H1 (cell line): ENCODE data around the gene TGFBRAP1. TPM values are rescaled to one million over a fixed set of nuclear protein-coding genes. Genes with fewer than 3 reads are reported as not detected.

ENCODE experiments used
- CTCF ChIA-PET: fragments of 300-600 bp; sonication (Branson Sonifier 250); formaldehyde crosslinking; loops from one replicate; lab custom pipeline; 2021; ENCODE audit not compliant: partially characterized antibody; lab: Charles Lee
- POLR2A ChIA-PET: fragments of 300-600 bp; sonication (Branson Sonifier 250); formaldehyde crosslinking; loops from one replicate; lab custom pipeline; 2021; ENCODE audit warnings: inconsistent platforms; ENCODE audit not compliant: partially characterized antibody; lab: Charles Lee
- DNase-seq, 2 experiments: peaks; one replicate each; pipeline versions ENCODE4 v3.0.0 to v3.0.0-alpha.2; 2010 to 2022; ENCODE audit warnings: low spot score in 2 of 2, low read depth in 1 of 2, mixed read lengths in 1 of 2
- FAIRE-seq: peaks from 2 replicates; lab custom pipeline; 2011; peaks lifted over from hg19 to GRCh38; lab: Jason Lieb, UNC
- H2AFZ ChIP-seq: 2 replicates; pipeline ENCODE4 v1.8.1; 2012; ENCODE audit warnings: low read length, inconsistent platforms
- H2AK5ac ChIP-seq: 2 replicates; pipeline ENCODE4 v1.6.1; 2013; ENCODE audit warnings: low read depth, low read length
- H2BK120ac ChIP-seq: replicated peaks from 2 replicates; pipeline ENCODE3; 2013; ENCODE audit warnings: low read depth, low read length, inconsistent platforms
- H2BK12ac ChIP-seq: 2 replicates; pipeline ENCODE4 v1.6.1; 2013; ENCODE audit warnings: low read depth, low read length
- H2BK15ac ChIP-seq: 2 replicates; pipeline ENCODE4 v1.6.1; 2013; ENCODE audit warnings: low read length
- H2BK20ac ChIP-seq: 2 replicates; pipeline ENCODE4 v1.6.1; 2013; ENCODE audit warnings: low read length
- H2BK5ac ChIP-seq: 2 replicates; pipeline ENCODE4 v1.6.1; 2013; ENCODE audit warnings: low read depth, low read length
- H3K14ac ChIP-seq: 2 replicates; pipeline ENCODE4 v1.6.1; 2013; ENCODE audit warnings: inconsistent platforms; ENCODE audit not compliant: insufficient read length
- H3K18ac ChIP-seq: 2 replicates; pipeline ENCODE4 v1.6.1; 2013; ENCODE audit warnings: low read length; ENCODE audit errors: extremely low read depth
- H3K23ac ChIP-seq: 2 replicates; pipeline ENCODE4 v1.6.1; 2013; ENCODE audit warnings: inconsistent platforms; ENCODE audit not compliant: insufficient read length
- H3K23me2 ChIP-seq: 2 replicates; pipeline ENCODE4 v1.6.1; 2013; ENCODE audit warnings: low read depth, low read length
- H3K27ac ChIP-seq: 2 replicates; pipeline ENCODE4 v1.6.1; 2011; ENCODE audit warnings: low read depth, low read length, inconsistent platforms
- H3K27me3 ChIP-seq, 4 experiments: replicated peaks in 1 of 4; 1 replicate in 1 of 4; 2 replicates in 3 of 4; pipeline versions ENCODE4 v1.6.1 to v1.8.1; 2011 to 2013; ENCODE audit warnings: low read length in 3 of 4, mild to moderate bottlenecking in 3 of 4, inconsistent platforms in 2 of 4, mixed read lengths in 2 of 4, moderate library complexity in 1 of 4; ENCODE audit not compliant: control insufficient read depth in 3 of 4, insufficient read depth in 3 of 4; ENCODE audit errors: extremely low read depth in 1 of 4
- H3K36me3 ChIP-seq, 4 experiments: 2 replicates each; pipeline versions ENCODE4 v1.6.1 to v1.8.1; 2011 to 2013; ENCODE audit warnings: mild to moderate bottlenecking in 4 of 4, low read length in 3 of 4, moderate library complexity in 2 of 4, control low read depth in 1 of 4, inconsistent platforms in 1 of 4; ENCODE audit not compliant: insufficient read depth in 4 of 4, control insufficient read depth in 2 of 4
- H3K4ac ChIP-seq: replicated peaks from 2 replicates; pipeline ENCODE3; 2013; ENCODE audit warnings: low read length, low read depth, mixed read lengths, inconsistent platforms; ENCODE audit not compliant: insufficient read length
- H3K4me1 ChIP-seq, 4 experiments: replicated peaks in 1 of 4; 1 replicate in 1 of 4; 2 replicates in 3 of 4; pipeline versions ENCODE4 v1.6.1 to v1.8.1; 2011 to 2013; ENCODE audit warnings: low read length in 3 of 4, inconsistent platforms in 2 of 4, mixed read lengths in 1 of 4; ENCODE audit not compliant: insufficient read depth in 4 of 4, control insufficient read depth in 3 of 4
- H3K4me2 ChIP-seq, 2 experiments: 2 replicates each; pipeline versions ENCODE4 v1.6.1 to v1.8.1; 2011 to 2013; ENCODE audit warnings: low read depth in 2 of 2, low read length in 2 of 2, control low read depth in 1 of 2, inconsistent platforms in 1 of 2, mild to moderate bottlenecking in 1 of 2; ENCODE audit not compliant: insufficient read depth in 1 of 2
- H3K4me3 ChIP-seq, 4 experiments: fragments of 200-600, 300-600 bp in 1 of 4; sonication (generic), shearing (Covaris generic), sonication (Bioruptor Twin) in 1 of 4; 2 replicates each; pipeline versions ENCODE4 v1.5.1 to v1.8.1; 2011 to 2016; ENCODE audit warnings: low read length in 4 of 4, low read depth in 3 of 4, control low read depth in 2 of 4, inconsistent platforms in 2 of 4, mild to moderate bottlenecking in 2 of 4, mixed read lengths in 1 of 4, moderate library complexity in 1 of 4; ENCODE audit not compliant: insufficient read depth in 2 of 4; ENCODE audit errors: extremely low read depth in 1 of 4
- H3K56ac ChIP-seq: replicated peaks from 2 replicates; pipeline ENCODE3; 2013; ENCODE audit warnings: low read depth, mild to moderate bottlenecking, mixed read lengths, low read length, inconsistent platforms; ENCODE audit not compliant: insufficient read length
- H3K79me1 ChIP-seq: 2 replicates; pipeline ENCODE4 v1.6.1; 2013; ENCODE audit warnings: low read depth, low read length, control low read depth
- H3K79me2 ChIP-seq, 2 experiments: 2 replicates each; pipeline versions ENCODE4 v1.6.1 to v1.8.1; 2012 to 2013; ENCODE audit warnings: low read length in 2 of 2, mild to moderate bottlenecking in 2 of 2, inconsistent platforms in 1 of 2; ENCODE audit not compliant: insufficient read depth in 2 of 2, control insufficient read depth in 1 of 2
- H3K9ac ChIP-seq, 4 experiments: replicated peaks in 1 of 4; 1 replicate in 1 of 4; 2 replicates in 3 of 4; pipeline versions ENCODE4 v1.6.1 to v1.8.1; 2011 to 2013; ENCODE audit warnings: low read depth in 3 of 4, low read length in 3 of 4, control low read depth in 2 of 4, mild to moderate bottlenecking in 2 of 4, moderate library complexity in 2 of 4, inconsistent platforms in 1 of 4; ENCODE audit errors: extremely low read depth in 1 of 4
- H3K9me3 ChIP-seq, 2 experiments: 2 replicates each; pipeline versions ENCODE4 v1.6.1 to v1.8.1; 2012 to 2013; ENCODE audit warnings: mild to moderate bottlenecking in 2 of 2, moderate library complexity in 2 of 2, control low read depth in 1 of 2, inconsistent platforms in 1 of 2, low read depth in 1 of 2, low read length in 1 of 2, mixed read lengths in 1 of 2; ENCODE audit not compliant: insufficient read depth in 2 of 2
- H4K20me1 ChIP-seq, 2 experiments: replicated peaks in 1 of 2; 2 replicates each; pipeline versions ENCODE3 to v1.8.1; 2011 to 2013; ENCODE audit warnings: inconsistent platforms in 2 of 2, low read length in 2 of 2, mild to moderate bottlenecking in 1 of 2; ENCODE audit not compliant: insufficient read depth in 2 of 2, control insufficient read depth in 1 of 2
- H4K5ac ChIP-seq: 2 replicates; pipeline ENCODE4 v1.6.1; 2013; ENCODE audit warnings: low read length, low read depth, mixed read lengths, inconsistent platforms; ENCODE audit not compliant: insufficient read length
- H4K8ac ChIP-seq: 2 replicates; pipeline ENCODE4 v1.8.0; 2013; ENCODE audit warnings: mild to moderate bottlenecking, moderate library complexity, low read length, inconsistent platforms; ENCODE audit not compliant: insufficient read depth; ENCODE audit errors: extremely low read depth
- H4K91ac ChIP-seq: replicated peaks from 2 replicates; pipeline ENCODE3; 2013; ENCODE audit warnings: low read length, mixed read lengths, inconsistent platforms; ENCODE audit not compliant: insufficient read length
- MAX ChIP-seq: IDR thresholded peaks from 2 replicates; pipeline ENCODE4 v1.6.1; 2012; ENCODE audit warnings: inconsistent platforms
- POLR2A ChIP-seq, 2 experiments: IDR thresholded peaks; 1 replicate in 1 of 2; 2 replicates in 1 of 2; pipeline ENCODE4 v1.6.1; 2011; ENCODE audit warnings: low read depth in 2 of 2, low read length in 2 of 2, mild to moderate bottlenecking in 2 of 2; ENCODE audit errors: control extremely low read depth in 1 of 2
- TBP ChIP-seq: IDR thresholded peaks from 2 replicates; pipeline ENCODE4 v1.6.1; 2011; ENCODE audit warnings: low read depth, low read length, improper control_type of control experiment
- WGBS, 2 experiments: shearing (Covaris generic) in 1 of 2; methylation state at CpG; one replicate each; pipeline versions ENCODE4 v1.1.6 to v1.1.7; 2013 to 2015; ENCODE audit warnings: low lambda C conversion rate in 2 of 2, mixed read lengths in 2 of 2, inconsistent platforms in 1 of 2, low coverage in 1 of 2, missing lambda C conversion rate in 1 of 2; ENCODE audit not compliant: insufficient replicate concordance in 2 of 2, insufficient coverage in 1 of 2, insufficient read length in 1 of 2; ENCODE audit errors: extremely low coverage in 1 of 2, missing lambda C conversion rate in 1 of 2; 5-methylcytosine and 5-hydroxymethylcytosine counted together
- polyA plus RNA-seq, 7 experiments: library from polyadenylated mRNA; depleted of rRNA in 3 of 7; stranded (reverse) in 5 of 7; unstranded in 2 of 7; fragments of >200 nt in 5 of 7; fragments of 200-250 nt in 2 of 7; gene quantifications; 1 replicate in 5 of 7; 2 replicates in 1 of 7; 4 replicates in 1 of 7; pipeline versions ENCODE4 v1.2.1 to v1.2.3, GENCODE V29; 2011 to 2013; ENCODE audit warnings: missing spikeins in 2 of 7, mixed read lengths in 2 of 7
- total RNA-seq: library from RNA; stranded (reverse); fragmentation: NEBNext Ultra II Directional; extraction: Animal tissue kit (Norgen Biotek cat#: 25700); gene quantifications from 2 replicates; pipeline ENCODE4 v1.2.1, GENCODE V29; 2021

Gene TGFBRAP1
- total and polyA plus RNA-seq, 2 of the 8 experiments (the other 6 are each of a cell fraction or from before 2014, with no cell fraction given), result 11.2 to 20.2 TPM

- Histone ChIP-seq H2BK12ac (no peak overlapping the region), H3K4ac (no peak overlapping the region), H3K4me2 (no peak overlapping the region), H3K23me2 (no peaks in the 10 kb centered on the region), H2BK5ac (no peak overlapping the region), H3K79me2 (no peaks in the 10 kb centered on the region), H3K14ac (no peak overlapping the region), H3K79me1 (peaks cover 2% of the 10 kb centered on the region; the same call in 1 of the 2 replicates), H3K56ac (no peak overlapping the region), H3K9me3 (no peaks in the 10 kb centered on the region), H4K8ac (no peak overlapping the region), H2BK120ac (no peak overlapping the region), H3K4me3 (no peak overlapping the region), H2BK15ac (no peak overlapping the region), H3K27me3 (no peaks in the 10 kb centered on the region), H4K91ac (no peak overlapping the region), H3K4me1 (no peaks in the 10 kb centered on the region), H4K5ac (no peak overlapping the region), H2AFZ (no peak overlapping the region), H3K23ac (no peak overlapping the region), H3K18ac (no peak overlapping the region), H3K9ac (no peak overlapping the region), H4K20me1 (peaks cover 0 to 4% of the 10 kb centered on the region in 2 experiments), H3K27ac (no peak overlapping the region), H2AK5ac (no peak overlapping the region), H2BK20ac (no peak overlapping the region), H3K36me3 (peaks cover 7 to 38% (median 25%) of the 10 kb centered on the region in 4 experiments)
- no peak for DNase-seq
- ChIA-PET CTCF (interaction anchor here (5.0 to 7.2 kb wide), 2 partner anchors 21 to 154 kb away, joined by 20 to 122 read pairs; no protein-coding TSS in a partner anchor), POLR2A (interaction anchor here (0.7 to 1.3 kb wide), 3 partner anchors 16 to 603 kb away, joined by 3 to 4 read pairs (median 3); no protein-coding TSS in a partner anchor)
- TF ChIP-seq POLR2A (IDR thresholded peaks at IDR 0.05; ENCODE audit: control extremely low read depth in 1 of 2, low read depth in 2 of 2, low read length in 2 of 2), result no peak
- TF ChIP-seq MAX, result no peak
- TF ChIP-seq TBP, result no peak
- WGBS, 2 experiments, result 93% methylated on average over 3 of the region's 3 CpGs; no CpG with 5 or more reads in 1 of the 2 experiments
- FAIRE-seq, result no peak
Measured at GRCh38 chr2:105365206-105365605, 35.7 kb upstream of the TGFBRAP1 start.
